Stimulated activated CD8-positive, alpha-beta memory T cell treated with anti-CD3 and anti-CD28 coated beads, Interleukin-7, amount 100 ng/mL, for 48 hours (primary cell): ENCODE data around the gene ADAMTS9.

Experiments used
- DNase-seq, 2 donors: peaks; one replicate each; pipeline ENCODE4 v3.0.0-alpha.2; 2020; ENCODE audit warnings: low read depth in 1 of 2; ENCODE audit errors: extremely low read depth in 1 of 2

ADAMTS9 gene

DNA sequence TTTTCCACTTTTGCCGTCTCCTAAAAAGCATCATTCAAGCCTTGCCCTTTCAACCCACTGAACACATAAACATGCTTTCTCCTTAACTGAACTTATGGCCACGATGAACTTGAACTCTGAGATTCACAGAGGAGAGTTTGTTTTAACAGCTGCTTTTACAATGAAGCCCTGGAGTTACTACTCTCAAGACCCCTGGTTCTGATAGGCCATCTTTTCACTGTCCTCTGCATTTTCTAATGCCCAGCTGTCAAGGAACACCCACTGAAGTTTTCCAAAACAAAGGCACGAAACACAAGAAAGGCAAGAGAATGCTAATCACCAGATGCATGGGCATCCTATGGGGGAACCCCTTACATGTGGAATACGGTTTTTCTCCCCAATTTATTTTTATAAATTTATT lies 100.8 kb downstream of the ADAMTS9 start:
- no peak for DNase-seq

- no peak for DNase-seq
These were observed 103.6 kb downstream of the ADAMTS9 start for GRCh38 chr3:64584179-64584578.

DNA sequence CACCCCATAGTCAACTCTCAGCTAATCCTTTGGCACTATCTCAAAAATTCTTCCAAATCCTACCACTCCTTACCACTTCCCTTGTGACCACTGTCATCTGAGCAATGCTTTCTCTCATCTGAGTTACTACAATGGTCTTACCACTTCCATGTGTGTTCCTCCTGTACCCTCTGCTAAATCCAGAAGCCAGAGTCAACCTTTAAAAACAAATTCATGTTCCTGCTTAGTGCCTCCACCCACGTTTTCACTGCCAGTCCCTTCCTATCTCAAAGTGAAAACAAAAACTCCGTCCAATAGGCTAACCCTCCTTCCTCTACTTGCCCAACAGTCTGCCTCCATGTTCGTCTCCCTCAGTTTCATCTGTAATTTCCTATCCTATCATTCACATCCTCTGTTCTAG lies 109.0 kb downstream of the ADAMTS9 start:
- no peak for DNase-seq

GRCh38 chr3:64578062-64578770 lies 109.6 kb downstream of the ADAMTS9 start:
- DNase-seq = no peak

GRCh38 chr3:64576211-64576775 lies 111.5 kb downstream of the ADAMTS9 start:
- no peak for DNase-seq

DNA sequence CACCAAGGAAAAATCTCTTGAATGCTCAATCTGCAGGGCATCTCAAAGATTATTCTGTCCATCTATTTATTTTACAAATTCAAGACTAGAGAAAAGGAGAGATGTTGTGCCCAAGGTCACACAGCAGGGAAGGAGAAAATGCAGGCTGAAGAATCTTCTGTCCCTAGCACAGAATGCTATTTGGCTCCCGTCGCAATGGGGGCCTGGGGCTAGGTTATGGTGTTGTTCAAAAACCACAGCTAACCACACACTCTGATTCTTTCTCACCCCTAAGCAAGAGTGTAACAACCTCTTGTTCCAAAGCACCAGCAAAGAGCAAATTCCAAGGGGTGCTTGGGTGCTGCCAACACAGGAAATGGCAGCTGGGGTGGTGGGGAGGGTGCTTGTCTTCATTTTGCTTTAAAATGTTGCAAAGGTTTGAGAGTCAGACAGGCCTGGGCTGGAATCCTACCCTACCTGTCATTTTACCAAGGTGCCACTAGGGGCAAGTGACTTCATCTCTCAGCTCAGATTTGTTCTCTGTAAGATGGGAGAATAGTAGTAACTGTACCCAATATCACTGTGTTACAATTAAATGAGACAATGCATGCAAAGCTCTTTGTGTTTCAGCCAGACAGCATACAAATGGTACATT lies 112.5 kb downstream of the ADAMTS9 start:
- no peak for DNase-seq

DNA sequence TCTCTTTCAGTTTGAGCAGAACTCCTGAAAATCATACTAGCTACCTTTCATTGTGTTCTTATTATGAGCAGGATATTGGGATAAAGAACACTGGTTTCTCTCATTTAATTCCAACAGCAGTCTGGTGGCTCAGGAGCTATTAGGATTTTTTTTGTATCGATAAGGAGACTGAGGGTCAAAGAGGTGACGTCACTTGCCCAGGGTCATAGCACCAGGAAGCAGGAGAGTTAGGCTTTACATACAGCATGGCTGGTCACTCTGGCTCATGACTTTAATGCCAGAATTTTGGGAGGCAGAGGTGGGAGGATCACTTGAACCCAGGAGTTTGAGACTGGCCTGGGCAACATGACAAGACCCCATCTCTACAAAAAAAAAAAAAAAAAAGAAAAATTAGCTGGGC lies 113.6 kb downstream of the ADAMTS9 start:
- no peak for DNase-seq

- DNase-seq = no peak
These were observed 115.8 kb downstream of the ADAMTS9 start for GRCh38 chr3:64571982-64572381.

DNA sequence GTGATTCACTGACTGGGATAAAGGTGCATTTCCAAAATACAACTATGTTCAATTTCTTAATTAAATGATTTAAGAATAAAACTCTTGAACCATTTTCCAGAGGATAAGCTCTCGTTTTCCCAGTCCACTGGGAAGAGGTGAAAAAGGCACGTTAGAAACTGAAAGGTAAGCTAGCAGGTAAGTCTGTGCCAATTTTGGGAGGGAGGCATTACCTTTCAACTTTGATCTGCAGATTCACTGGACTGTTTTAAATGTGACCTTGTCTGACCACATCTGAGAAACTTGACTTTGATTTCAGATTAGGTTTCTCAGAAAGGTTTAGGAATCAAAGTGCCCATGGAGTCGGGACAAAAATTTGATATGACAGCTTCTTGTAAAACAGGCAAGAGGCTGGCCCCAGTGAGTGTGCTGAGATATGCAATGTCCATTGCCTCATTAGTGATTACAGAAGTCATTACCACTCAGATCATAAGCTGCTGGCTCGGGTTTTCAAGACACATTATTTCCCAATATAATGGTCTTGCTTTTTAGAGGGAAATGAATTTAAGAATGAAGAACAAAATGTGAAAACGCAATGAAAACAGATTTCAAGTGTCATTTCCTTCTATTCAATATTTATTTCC lies 118.8 kb downstream of the ADAMTS9 start:
- no peak for DNase-seq

DNA sequence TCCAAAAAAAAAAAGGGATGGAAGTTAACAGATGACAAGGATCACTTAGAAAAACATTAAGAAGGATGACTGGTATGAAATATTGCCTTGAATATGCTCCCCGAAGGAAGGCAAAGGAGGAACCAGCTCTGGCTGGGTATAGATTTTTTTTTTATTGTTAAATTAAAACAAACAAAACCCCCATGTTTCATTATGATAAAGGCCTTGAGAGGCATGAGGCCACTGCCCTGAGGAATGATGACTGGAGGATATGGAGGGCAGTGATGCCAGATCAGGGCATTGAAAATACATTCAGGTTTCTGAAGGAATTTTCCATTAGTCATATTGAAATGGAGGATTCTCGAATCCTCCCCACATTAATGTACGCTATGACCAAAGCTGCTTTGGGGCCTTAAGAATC lies 120.9 kb downstream of the ADAMTS9 start:
- DNase-seq = no peak

GRCh38 chr3:64563751-64564150 lies 124.0 kb downstream of the ADAMTS9 start:
- no peak for DNase-seq

DNA sequence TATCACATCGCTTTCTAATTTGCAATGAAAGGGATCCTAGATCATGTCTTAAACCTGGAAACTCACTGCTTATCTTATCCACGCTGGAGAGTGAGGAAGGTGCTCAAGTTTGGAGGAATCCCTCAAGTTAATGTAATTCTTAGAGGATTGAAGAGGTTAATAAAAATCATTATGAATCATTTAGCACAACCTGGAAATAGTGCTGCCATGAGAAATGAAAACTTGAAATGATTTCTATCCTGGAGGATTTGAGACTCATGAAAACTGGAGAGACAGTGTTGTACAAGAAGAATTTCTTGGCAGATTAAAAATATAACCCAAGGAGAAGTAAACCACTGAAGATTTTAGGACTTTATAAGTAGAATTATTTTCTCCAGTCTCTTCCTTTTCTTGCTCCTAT lies 125.9 kb downstream of the ADAMTS9 start:
- no peak for DNase-seq

- no peak for DNase-seq
These were observed 126.4 kb downstream of the ADAMTS9 start for GRCh38 chr3:64561325-64561843.

DNA sequence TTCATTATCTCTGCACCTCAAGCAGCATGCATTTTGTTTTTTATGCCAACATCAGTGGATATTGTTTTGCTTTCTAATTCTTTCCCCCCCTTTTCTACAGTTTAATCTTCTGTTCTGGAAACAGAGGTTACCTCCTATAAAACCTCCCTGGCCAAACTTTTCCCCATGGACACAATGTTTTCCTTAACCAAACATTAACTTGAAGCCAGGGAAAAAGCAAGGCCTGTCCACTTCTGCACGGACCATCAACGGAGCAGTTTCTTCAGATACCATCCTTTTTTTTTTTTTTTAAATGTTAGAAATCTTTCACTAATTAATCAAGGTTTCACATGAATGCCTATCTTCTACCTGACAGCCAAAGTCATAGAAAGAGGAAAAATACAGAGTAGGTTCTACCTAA lies 127.0 kb downstream of the ADAMTS9 start:
- no peak for DNase-seq

- no peak for DNase-seq
These were observed 128.2 kb downstream of the ADAMTS9 start for GRCh38 chr3:64559588-64559987.

GRCh38 chr3:64556046-64556445 lies 131.8 kb downstream of the ADAMTS9 start:
- no peak for DNase-seq

DNA sequence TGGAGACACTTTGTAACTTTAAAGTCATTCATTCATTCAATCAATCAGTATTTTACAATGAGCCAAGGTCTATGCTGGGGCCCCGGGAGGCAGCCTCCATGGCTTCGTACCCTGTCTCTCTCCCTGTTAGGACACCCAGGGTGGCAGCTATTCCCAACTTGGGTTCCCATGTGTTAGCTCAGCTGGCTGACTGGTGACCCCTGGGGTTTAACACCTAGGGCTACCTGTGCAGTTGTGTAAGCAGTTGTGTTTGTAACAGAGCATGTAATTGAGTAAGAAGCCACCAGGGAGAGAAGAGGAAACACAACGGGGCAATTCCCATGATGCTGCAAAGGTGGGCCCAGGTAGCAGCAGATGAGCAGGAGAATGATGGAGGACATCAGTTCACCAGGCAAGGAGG lies 132.4 kb downstream of the ADAMTS9 start:
- DNase-seq = no peak

- DNase-seq = no peak
These were observed 133.5 kb downstream of the ADAMTS9 start for GRCh38 chr3:64554096-64554920.

GRCh38 chr3:64552966-64553365 lies 134.8 kb downstream of the ADAMTS9 start:
- no peak for DNase-seq

DNA sequence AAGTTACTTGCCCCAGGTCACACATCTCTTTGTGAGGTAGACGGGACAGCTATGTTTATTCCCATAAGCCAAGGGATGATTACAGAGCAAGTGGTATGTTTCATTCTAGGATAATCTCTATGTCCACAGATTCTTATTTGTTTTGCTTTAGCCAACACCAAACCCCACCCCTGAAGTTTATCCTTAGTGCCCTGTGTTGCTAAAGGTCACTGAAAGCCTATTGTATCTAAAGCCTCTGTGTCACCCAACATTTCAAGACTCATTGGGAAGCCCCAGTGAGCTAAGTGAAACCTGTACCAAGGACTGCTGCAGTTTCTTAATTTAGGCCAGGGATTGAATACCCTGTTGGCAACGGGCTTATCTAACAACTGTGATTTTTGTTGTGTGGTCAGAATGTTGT lies 135.6 kb downstream of the ADAMTS9 start:
- no peak for DNase-seq

- no peak for DNase-seq
These were observed 136.1 kb downstream of the ADAMTS9 start for GRCh38 chr3:64551697-64552096.
